Activated CD8-positive, alpha-beta memory T cell treated with anti-CD3 and anti-CD28 coated beads for 1 hour (primary cell): ENCODE measurements around the gene WWP2.
"Not testable (repeated sequence)": the region's sequence is repeated elsewhere in the genome, so short reads cannot be mapped to it uniquely, and the experiment has no call there.

Experiments used
- DNase-seq, 2 donors: peaks; one replicate each; pipeline ENCODE4 v3.0.0-alpha.2; 2020; ENCODE audit warnings: low read depth in 1 of 2; ENCODE audit errors: extremely low read depth in 1 of 2

Gene WWP2

GRCh38 chr16:69793526-69793925, 31.4 kb downstream of the WWP2 start:
- no peak for DNase-seq

- no peak for DNase-seq
These were observed 32.4 kb downstream of the WWP2 start for GRCh38 chr16:69794486-69794885.

- no peak for DNase-seq
These were observed 34.4 kb downstream of the WWP2 start for GRCh38 chr16:69796285-69797118.

GRCh38 chr16:69798466-69798865, 36.3 kb downstream of the WWP2 start:
- no peak for DNase-seq

- no peak for DNase-seq
These were observed 37.5 kb downstream of the WWP2 start for GRCh38 chr16:69799611-69800031.

- no peak for DNase-seq
These were observed 42.2 kb downstream of the WWP2 start for GRCh38 chr16:69804297-69804696.

GRCh38 chr16:69806776-69807175, 44.6 kb downstream of the WWP2 start:
- DNase-seq: not testable (repeated sequence)

- no peak for DNase-seq
These were observed 50.5 kb downstream of the WWP2 start for GRCh38 chr16:69812688-69813014.

- DNase-seq: no peak
These were observed 51.9 kb downstream of the WWP2 start for GRCh38 chr16:69814078-69814477.

- no peak for DNase-seq
These were observed 52.4 kb downstream of the WWP2 start for GRCh38 chr16:69814561-69814960.

GRCh38 chr16:69815216-69815883, 53.2 kb downstream of the WWP2 start:
- DNase-seq: not testable (repeated sequence)

GRCh38 chr16:69816996-69817395, 54.9 kb downstream of the WWP2 start:
- DNase-seq: no peak

- no peak for DNase-seq
These were observed 56.9 kb downstream of the WWP2 start for GRCh38 chr16:69818891-69819545.

- no peak for DNase-seq
These were observed 58.9 kb downstream of the WWP2 start for GRCh38 chr16:69820926-69821541.

GRCh38 chr16:69821844-69822173, 59.7 kb downstream of the WWP2 start:
- DNase-seq: no peak

- DNase-seq: no peak
These were observed 60.2 kb downstream of the WWP2 start for GRCh38 chr16:69822174-69822935.

- no peak for DNase-seq
These were observed 61.9 kb downstream of the WWP2 start for GRCh38 chr16:69823831-69824563.

- not testable (repeated sequence) for DNase-seq
These were observed 62.5 kb downstream of the WWP2 start for GRCh38 chr16:69824564-69825142.

- DNase-seq: no peak
These were observed 65.4 kb downstream of the WWP2 start for GRCh38 chr16:69827524-69827923.

GRCh38 chr16:69829338-69829737, 67.2 kb downstream of the WWP2 start:
- no peak for DNase-seq
